Measurements from ENCODE around the gene TMEM234. TPM values are rescaled to one million over a fixed set of nuclear protein-coding genes. Genes with fewer than 3 reads are reported as not detected.

TMEM234 gene
- total and polyA plus RNA-seq, 2 of the 13 experiments (the other 11 are each of a cell fraction or from before 2014, with no cell fraction given): 6.1 to 9.0 TPM

DNA sequence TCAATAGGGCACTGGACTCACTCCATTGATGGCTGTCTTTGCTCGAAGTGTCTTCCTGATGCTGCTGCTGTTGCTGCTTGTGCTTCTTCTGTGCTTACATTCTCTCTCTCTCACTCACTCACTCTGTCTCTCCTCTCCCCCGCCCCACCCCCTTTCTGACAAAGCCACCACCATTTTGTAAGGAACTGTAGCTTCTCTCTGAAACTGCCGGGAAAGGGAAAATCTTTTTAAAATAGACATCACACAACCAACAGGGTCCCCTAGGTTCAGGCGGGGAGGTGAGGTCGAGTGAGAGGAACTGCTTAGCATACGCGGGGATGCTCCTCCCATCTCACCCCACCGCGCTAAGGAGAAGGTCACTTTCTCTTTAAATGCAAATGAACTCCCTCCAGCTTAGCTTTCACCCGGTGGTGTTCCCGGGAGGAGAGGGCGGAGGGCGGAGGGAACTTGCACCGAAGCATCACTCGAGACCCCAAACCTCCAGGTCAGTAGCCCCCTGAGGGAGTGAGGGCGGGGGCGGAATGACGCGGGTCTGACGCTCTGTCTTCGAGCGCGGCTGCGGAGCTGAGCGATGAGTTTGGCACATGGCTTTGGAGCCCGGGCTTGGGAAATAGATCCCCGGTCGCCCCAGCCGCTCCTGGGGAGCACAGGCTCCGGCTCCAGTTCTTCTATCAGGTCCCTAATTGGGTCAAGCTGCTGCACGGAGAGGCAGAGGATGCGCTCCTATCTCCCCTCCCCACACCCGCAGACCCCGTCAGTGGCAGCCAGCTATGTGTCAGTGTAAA lies 21.7 kb downstream of the TMEM234 start, which contains the start of gene CCDC28B (continued):
- TF ChIP-seq ZGPAT (CRISPR knock-in tag; IDR thresholded peaks at IDR 0.05) (peak; percentile 28; the same call in 1 of the 2 replicates), ZNF292 (CRISPR knock-in tag; IDR thresholded peaks at IDR 0.05; ENCODE audit: borderline replicate concordance, low read depth) (0 out of 2 replicates have a peak, but pooled peaks have one; percentile 4), KDM2A (CRISPR knock-in tag; IDR thresholded peaks at IDR 0.05; ENCODE audit: borderline replicate concordance, low read depth) (peak; percentile 80; the same call in 1 of the 2 replicates), ZNF362 (CRISPR knock-in tag; IDR thresholded peaks at IDR 0.05; ENCODE audit: borderline replicate concordance) (no peak), GABPB1 (CRISPR knock-in tag; IDR thresholded peaks at IDR 0.05) (peak; percentile 18; the same call in 1 of the 2 replicates), SALL2 (CRISPR knock-in tag; IDR thresholded peaks at IDR 0.05) (peak; percentile 25; the same call in 1 of the 2 replicates)
- TF ChIP-seq, protein P1, sequence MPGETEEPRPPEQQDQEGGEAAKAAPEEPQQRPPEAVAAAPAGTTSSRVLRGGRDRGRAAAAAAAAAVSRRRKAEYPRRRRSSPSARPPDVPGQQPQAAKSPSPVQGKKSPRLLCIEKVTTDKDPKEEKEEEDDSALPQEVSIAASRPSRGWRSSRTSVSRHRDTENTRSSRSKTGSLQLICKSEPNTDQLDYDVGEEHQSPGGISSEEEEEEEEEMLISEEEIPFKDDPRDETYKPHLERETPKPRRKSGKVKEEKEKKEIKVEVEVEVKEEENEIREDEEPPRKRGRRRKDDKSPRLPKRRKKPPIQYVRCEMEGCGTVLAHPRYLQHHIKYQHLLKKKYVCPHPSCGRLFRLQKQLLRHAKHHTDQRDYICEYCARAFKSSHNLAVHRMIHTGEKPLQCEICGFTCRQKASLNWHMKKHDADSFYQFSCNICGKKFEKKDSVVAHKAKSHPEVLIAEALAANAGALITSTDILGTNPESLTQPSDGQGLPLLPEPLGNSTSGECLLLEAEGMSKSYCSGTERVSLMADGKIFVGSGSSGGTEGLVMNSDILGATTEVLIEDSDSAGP (CRISPR knock-in tag; IDR thresholded peaks at IDR 0.05; ENCODE audit: borderline replicate concordance): peak; percentile 99
